Testis (tissue), 2 donors: ENCODE results near the gene SLC17A3.

ENCODE experiments used
- POLR2A ChIP-seq: fragments of 450-650 bp; IDR thresholded peaks from one replicate; pipeline ENCODE4 v1.6.1; 2017; ENCODE audit warnings: antibody characterized with exemption, mild to moderate bottlenecking, moderate library complexity
- TF ChIP-seq, protein P1 (sequence below), 3 experiments: fragments of 450-650 bp in 2 of 3; fragments of 200-600 bp in 1 of 3; sonication (generic) in 1 of 3; IDR thresholded peaks; one replicate each; pipeline ENCODE4 v1.5.1; 2016 to 2019; ENCODE audit warnings: antibody characterized with exemption in 3 of 3, mild to moderate bottlenecking in 2 of 3, moderate library complexity in 1 of 3

DNA sequence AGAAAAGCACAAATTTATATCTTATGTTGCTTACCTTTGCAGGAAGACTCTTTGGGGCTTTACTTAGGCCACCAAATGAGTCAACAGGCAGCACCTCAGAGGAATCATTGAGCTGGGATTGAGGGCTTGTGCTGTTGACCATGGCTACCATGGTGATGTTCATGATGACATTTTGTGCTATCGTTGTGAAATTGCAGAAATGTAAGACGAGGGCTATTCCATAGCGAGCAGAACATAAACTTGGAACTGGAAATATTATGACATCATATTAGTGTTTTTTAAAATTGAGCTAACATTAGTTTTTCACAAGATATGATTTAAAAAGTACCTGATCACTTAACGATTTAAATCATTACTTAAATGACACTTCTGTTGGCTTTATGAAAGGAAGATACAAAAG lies 11.8 kb downstream of the SLC17A3 start:
- TF ChIP-seq, protein P1, sequence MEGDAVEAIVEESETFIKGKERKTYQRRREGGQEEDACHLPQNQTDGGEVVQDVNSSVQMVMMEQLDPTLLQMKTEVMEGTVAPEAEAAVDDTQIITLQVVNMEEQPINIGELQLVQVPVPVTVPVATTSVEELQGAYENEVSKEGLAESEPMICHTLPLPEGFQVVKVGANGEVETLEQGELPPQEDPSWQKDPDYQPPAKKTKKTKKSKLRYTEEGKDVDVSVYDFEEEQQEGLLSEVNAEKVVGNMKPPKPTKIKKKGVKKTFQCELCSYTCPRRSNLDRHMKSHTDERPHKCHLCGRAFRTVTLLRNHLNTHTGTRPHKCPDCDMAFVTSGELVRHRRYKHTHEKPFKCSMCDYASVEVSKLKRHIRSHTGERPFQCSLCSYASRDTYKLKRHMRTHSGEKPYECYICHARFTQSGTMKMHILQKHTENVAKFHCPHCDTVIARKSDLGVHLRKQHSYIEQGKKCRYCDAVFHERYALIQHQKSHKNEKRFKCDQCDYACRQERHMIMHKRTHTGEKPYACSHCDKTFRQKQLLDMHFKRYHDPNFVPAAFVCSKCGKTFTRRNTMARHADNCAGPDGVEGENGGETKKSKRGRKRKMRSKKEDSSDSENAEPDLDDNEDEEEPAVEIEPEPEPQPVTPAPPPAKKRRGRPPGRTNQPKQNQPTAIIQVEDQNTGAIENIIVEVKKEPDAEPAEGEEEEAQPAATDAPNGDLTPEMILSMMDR (IDR thresholded peaks at IDR 0.05): no peak
- no peak for TF ChIP-seq POLR2A
